Hematopoietic multipotent progenitor cell treated with erythropoietin and hydrocortisone succinate and interleukin-3 and kit ligand, for 17 days (in vitro differentiated cells): ENCODE results near the gene STOML2.

ENCODE experiments used
- DNase-seq: peaks from one replicate; pipeline ENCODE4 v3.0.0-alpha.2; 2015; ENCODE audit warnings: low spot score

STOML2 gene

GRCh38 chr9:35107297-35108290 lies 4.7 kb upstream of the STOML2 start:
- peak; percentile 74 for DNase-seq

GRCh38 chr9:35106343-35106730 lies 3.4 kb upstream of the STOML2 start:
- no peak for DNase-seq

DNA sequence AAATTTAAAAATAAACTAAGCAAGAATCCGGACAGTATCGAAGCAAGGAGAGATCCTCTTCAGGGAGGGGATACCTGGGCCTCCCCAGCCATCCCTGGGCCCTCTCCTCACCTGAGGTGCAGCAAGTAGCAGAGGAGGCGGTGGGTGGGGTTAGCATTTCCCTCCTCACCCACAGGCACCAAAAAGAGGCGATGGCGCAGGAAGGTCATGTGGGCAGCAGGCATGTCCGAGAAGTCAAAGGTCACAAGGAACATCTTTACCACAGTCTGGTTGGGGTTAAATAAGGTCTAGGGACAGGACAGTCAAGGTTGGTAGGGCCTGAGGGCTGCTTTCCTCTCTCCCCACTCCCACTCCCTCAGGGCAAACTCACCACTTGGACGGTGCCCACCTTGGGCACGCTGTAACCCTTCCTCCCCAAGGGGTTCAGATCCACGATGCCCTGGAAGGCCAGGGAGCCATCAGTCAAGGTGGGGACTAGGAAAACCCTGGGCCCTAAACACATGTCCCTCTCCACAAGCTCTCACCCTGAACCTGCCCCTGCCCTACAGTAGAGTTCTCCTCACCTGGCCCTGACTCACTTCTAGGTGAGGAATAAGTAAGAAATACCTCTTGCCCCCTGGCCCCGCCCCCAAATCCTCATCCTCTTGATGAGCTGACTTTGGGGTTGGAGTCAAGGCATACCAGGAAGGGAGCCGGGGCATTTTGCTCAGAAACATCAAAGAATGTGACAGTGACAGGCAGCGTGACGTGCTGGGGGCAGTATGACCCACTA lies 2.8 kb upstream of the STOML2 start:
- DNase-seq: no peak

GRCh38 chr9:35105126-35105525 lies 2.2 kb upstream of the STOML2 start:
- no peak for DNase-seq

DNA sequence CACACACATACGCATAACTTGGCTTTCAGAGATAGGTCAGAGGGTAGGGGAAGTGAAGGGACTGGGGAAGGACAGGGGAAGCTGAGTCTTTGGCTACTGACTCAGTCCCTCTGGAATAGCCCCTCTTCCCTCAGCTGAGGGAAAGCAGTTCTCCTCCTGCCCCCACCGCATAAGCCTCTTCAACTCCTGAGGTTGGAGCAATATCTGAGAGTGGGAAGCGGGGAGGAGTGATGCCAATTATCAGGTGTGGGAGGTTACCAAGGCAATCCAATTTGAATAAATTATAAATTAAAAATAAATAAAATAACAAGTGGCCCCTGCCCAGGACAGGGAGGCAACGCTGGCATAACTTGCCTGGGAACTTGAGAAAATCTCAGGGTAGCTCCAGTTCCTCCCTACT lies 1.7 kb upstream of the STOML2 start:
- no peak for DNase-seq

DNA sequence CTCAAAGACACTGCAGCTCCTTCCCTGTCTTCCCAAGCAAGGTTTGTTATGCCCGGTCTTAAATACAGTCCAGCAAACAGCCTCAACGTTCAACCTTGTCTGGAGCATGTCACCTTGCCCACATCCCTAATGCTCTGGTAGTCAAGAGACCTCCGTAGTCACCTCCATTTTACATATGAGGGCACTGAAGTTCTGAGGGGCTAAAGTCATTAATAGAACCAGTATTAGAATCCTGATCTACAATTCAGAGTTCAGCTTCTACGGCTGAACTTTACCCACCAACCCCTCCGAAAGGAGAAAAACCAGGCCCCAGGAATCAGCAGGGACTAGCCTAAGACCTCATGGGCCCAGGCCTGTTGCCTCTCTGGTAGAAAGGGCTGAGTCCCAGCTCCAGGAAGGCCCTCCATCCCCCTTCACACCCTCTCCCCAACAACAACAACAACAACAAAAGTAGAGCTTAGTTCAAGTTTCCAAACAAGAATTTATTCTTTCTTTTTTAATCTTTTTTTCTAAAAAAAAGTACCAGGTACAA lies 795 bp upstream of the STOML2 start:
- no peak for DNase-seq

- no peak for DNase-seq
Observed at GRCh38 chr9:35102465-35102768, 514 bp downstream of the STOML2 start.

DNA sequence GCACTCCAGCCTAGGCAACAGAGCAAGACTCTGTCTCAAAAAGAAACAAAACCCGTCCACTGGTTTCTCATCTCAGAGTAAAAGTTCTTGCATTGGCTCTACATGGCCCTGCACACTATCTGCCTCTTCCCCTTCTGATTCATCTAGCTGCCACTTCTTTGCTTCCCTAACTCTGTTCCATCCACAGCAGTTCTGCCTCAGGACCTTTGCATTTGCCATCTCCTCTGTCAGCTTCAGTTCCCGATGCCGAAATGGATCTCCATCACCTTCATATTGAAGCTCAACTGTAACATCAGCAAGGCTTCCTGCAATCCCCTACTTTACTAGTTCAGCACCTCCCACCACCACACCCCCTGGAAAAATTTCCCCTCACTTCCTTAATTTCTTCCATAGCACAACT lies 5.4 kb downstream of the STOML2 start:
- no peak for DNase-seq

DNA sequence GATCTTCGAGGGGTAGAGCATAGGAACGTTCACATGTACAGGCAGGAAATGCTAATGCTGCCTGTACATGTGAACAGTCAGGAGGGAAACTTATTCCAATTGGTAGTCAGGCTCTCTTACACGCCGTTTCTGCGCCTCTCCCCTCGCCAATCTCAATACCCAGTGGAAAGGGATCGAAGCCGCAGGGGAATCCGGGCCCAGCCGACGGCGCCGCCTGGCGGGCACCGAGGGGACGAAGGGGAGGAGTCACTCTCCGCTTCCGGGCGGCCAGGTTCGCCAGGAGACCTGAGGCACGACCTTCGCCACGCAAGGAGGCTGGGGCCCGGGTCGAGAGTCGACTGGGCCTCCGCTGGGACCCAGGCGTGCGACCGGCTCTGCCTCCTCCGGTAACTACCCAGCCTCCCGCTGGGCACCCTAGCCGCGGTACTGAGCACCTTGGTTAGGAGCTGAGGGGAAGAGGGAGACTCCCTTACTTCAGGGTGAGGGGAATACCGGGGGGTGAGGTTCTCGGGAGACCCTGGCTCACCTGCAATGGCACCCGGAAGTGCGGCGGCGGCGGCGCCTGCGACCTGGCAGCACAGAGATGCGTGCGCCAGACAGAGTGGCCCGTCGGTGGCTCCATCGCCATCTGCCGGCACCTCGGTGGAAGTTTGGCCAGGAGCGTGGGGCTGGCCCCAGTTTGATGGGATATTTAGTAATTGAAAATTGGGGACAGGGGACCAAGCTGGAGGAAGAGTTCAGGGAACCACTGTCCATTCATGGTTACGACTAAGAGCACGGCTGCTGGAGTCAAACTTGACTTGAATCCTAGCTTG lies 6.7 kb downstream of the STOML2 start, which contains the start of gene PIGO:
Gene PIGO, minus strand, starts transcription at position 557 of the 815 bp plus-strand sequence. CDS start 1,026 bp downstream, outside the sequence.
- DNase-seq: peak; percentile 91

GRCh38 chr9:35091536-35091935 lies 11.4 kb downstream of the STOML2 start:
- no peak for DNase-seq

GRCh38 chr9:35089434-35089833 lies 13.5 kb downstream of the STOML2 start:
- DNase-seq: no peak

DNA sequence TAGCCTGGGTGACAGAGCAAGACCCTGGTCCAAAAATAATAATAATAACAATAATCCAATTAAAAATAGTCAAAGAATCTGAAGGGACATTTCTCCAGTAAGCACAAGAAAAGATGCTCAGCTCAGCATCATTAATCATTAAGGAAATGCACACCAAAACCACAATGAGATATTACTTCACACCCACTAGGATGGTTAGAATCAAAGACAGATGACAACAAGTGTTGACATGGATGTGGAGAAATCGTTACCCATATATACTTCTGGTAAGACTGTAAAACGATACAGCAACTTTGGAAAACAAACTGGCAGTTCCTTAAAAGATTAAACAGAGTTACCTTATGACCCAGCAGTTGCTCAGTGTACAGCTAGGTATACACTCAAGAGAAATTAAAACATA lies 17.9 kb downstream of the STOML2 start:
- no peak for DNase-seq

GRCh38 chr9:35079426-35080341 lies 23.2 kb downstream of the STOML2 start, which contains the start of gene FANCG:
TSS of gene FANCG (minus strand) at chr9:35079942. CDS start at chr9:35079524, 418 bp downstream.
- DNase-seq: peak; percentile 82

- no peak for DNase-seq
Observed at GRCh38 chr9:35079041-35079425, 23.9 kb downstream of the STOML2 start.

GRCh38 chr9:35078066-35078465 lies 24.9 kb downstream of the STOML2 start:
- no peak for DNase-seq

DNA sequence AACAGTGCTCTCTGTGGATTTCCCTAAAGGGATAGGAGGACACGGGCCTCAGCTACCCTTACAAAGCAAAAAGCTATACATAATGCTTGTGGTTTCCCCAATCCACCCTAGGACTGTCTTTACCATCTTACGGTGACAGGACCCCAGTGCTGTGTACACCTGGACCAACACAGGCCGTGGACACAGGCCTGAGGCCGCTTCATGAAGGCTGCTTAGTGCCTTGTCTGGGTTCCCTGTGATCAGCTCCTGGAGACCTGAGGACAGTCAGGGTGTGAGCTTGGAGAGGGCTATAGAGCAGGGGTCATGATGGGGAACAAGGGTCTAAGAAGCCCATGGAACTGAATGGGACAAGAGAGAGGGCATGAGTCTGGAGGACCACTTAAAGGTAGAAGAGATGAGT lies 26.1 kb downstream of the STOML2 start:
- DNase-seq: no peak

DNA sequence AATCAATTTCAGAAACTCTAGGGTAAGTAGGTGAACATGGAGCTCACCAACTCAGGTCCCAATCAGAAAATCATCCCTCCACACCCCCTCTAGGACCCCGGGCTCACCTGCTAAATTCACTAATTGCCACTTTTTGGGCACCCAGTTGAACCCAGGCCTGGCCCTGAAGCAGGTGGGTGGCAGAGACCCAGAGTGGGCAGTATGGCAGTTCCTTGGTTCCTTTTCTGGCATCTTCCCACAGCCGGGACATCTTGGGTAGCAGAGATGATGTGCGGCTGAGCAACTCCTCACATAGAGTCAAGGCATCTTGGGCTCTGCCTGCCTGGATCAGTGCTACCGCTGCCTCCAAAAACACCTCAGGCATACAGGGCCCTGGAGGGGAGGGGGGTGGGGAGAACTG lies 27.6 kb downstream of the STOML2 start:
- DNase-seq: no peak

GRCh38 chr9:35074791-35075190 lies 28.1 kb downstream of the STOML2 start:
- DNase-seq: no peak

DNA sequence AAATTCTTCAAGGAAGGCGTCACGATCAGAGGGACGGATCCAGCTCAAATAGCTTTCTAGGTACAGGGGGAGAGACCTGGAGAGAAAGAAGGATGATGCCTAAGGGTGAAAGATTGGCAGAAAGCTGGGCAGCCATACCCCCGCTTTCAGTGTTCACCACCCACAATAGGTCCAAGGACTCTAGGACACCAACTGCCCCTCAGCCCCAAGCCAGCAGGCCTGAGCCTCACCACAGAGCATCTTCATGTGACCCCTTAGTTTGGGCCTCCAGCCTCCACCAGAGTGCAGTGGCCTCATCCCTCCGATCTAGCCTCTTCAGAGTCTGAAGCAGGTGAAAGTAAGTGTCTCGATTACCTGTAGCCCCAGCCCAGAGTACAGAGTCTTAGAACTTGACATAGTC lies 28.8 kb downstream of the STOML2 start:
- no peak for DNase-seq

- DNase-seq: no peak
Observed at GRCh38 chr9:35073279-35073612, 29.7 kb downstream of the STOML2 start.
